ENCODE data around the gene TMOD3. TPM values are rescaled to one million over a fixed set of nuclear protein-coding genes. Genes with fewer than 3 reads are reported as not detected.

The TMOD3 gene
- total and polyA plus RNA-seq, 2 of the 8 experiments (the other 6 are each of a cell fraction or from before 2014, with no cell fraction given) = 3.9 to 29.0 TPM

- Histone ChIP-seq H3K4me1 (replicated peaks in 1 of 4; ENCODE audit: control insufficient read depth in 3 of 4, insufficient read depth in 4 of 4, low read length in 3 of 4) (peaks cover 6 to 15% (median 10%) of the 10 kb centered on the region in 4 experiments; a peak in 6 of 7 replicates), H4K20me1 (replicated peaks in 1 of 2; ENCODE audit: control insufficient read depth in 1 of 2, insufficient read depth in 2 of 2, low read length in 2 of 2) (peaks cover 0 to 4% of the 10 kb centered on the region in 2 experiments), H2BK12ac (ENCODE audit: low read depth, low read length) (no peak overlapping the region), H3K23me2 (ENCODE audit: low read depth, low read length) (no peaks in the 10 kb centered on the region), H2BK15ac (ENCODE audit: low read length) (no peak overlapping the region), H3K14ac (ENCODE audit: insufficient read length) (no peak overlapping the region), H3K36me3 (ENCODE audit: control insufficient read depth in 2 of 4, insufficient read depth in 4 of 4, low read length in 3 of 4) (no peaks in the 10 kb centered on the region), H3K4ac (replicated peaks; ENCODE audit: insufficient read length, low read depth, low read length) (no peak overlapping the region), H2AFZ (ENCODE audit: low read length) (no peak overlapping the region), H2AK5ac (ENCODE audit: low read depth, low read length) (no peak overlapping the region), H3K9ac (replicated peaks in 1 of 4; ENCODE audit: extremely low read depth in 1 of 4, low read depth in 3 of 4, low read length in 3 of 4) (no peak overlapping the region), H3K4me3 (ENCODE audit: extremely low read depth in 1 of 4, insufficient read depth in 2 of 4, low read depth in 3 of 4, low read length in 4 of 4) (no peak overlapping the region), H4K8ac (ENCODE audit: extremely low read depth, insufficient read depth, low read length) (no peak overlapping the region), H4K91ac (replicated peaks; ENCODE audit: insufficient read length, low read length) (no peak overlapping the region), H2BK20ac (ENCODE audit: low read length) (no peak overlapping the region), H3K27ac (ENCODE audit: low read depth, low read length) (no peak overlapping the region), H4K5ac (ENCODE audit: insufficient read length, low read depth, low read length) (no peak overlapping the region), H3K23ac (ENCODE audit: insufficient read length) (no peak overlapping the region), H3K79me2 (ENCODE audit: control insufficient read depth in 1 of 2, insufficient read depth in 2 of 2, low read length in 2 of 2) (peaks cover 0 to 10% of the 10 kb centered on the region in 2 experiments; a peak in 2 of 4 replicates), H3K9me3 (ENCODE audit: insufficient read depth in 2 of 2, low read depth in 1 of 2, low read length in 1 of 2) (no peaks in the 10 kb centered on the region), H3K79me1 (ENCODE audit: low read depth, low read length) (no peaks in the 10 kb centered on the region; the same call in 1 of the 2 replicates), H3K4me2 (ENCODE audit: insufficient read depth in 1 of 2, low read depth in 2 of 2, low read length in 2 of 2) (no peak overlapping the region), H2BK120ac (replicated peaks; ENCODE audit: low read depth, low read length) (no peak overlapping the region), H3K18ac (ENCODE audit: extremely low read depth, low read length) (no peak overlapping the region), H3K27me3 (replicated peaks in 1 of 4; ENCODE audit: control insufficient read depth in 3 of 4, extremely low read depth in 1 of 4, insufficient read depth in 3 of 4, low read length in 3 of 4) (no peaks in the 10 kb centered on the region), H2BK5ac (ENCODE audit: low read depth, low read length) (no peak overlapping the region), H3K56ac (replicated peaks; ENCODE audit: insufficient read length, low read depth, low read length) (no peak overlapping the region)
- WGBS, 2 experiments (ENCODE audit: extremely low coverage in 1 of 2, insufficient coverage in 1 of 2, insufficient read length in 1 of 2, insufficient replicate concordance in 2 of 2, low coverage in 1 of 2, low lambda C conversion rate in 2 of 2, missing lambda C conversion rate in 1 of 2) = 77% methylated on average over 1 of the region's 1 CpG; no CpG with 5 or more reads in 1 of the 2 experiments
- FAIRE-seq (no peak), DNase-seq (ENCODE audit: low read depth in 1 of 2, low spot score in 2 of 2) (no peak)
- ChIA-PET CTCF (ENCODE audit: partially characterized antibody) (interaction anchor here (0.6 to 1.6 kb wide), 5 partner anchors 16 to 79 kb away, joined by 3 to 6 read pairs (median 4); no protein-coding TSS in a partner anchor), POLR2A (ENCODE audit: partially characterized antibody) (no interaction called here)
- TF ChIP-seq SAP30 (IDR thresholded peaks at IDR 0.05; ENCODE audit: insufficient read depth, insufficient replicate concordance, low read length) = no peak
- TF ChIP-seq CBX8 (IDR thresholded peaks at IDR 0.05; ENCODE audit: borderline replicate concordance, low read depth, low read length) = no peak
- TF ChIP-seq GTF2F1 (IDR thresholded peaks at IDR 0.05; ENCODE audit: borderline replicate concordance, low read depth, low read length) = no peak
- TF ChIP-seq HDAC6 (IDR thresholded peaks at IDR 0.05; ENCODE audit: low read depth, low read length) = no peak
- no peak for TF ChIP-seq EZH2 (IDR thresholded peaks at IDR 0.05; ENCODE audit: low read depth, low read length, severe bottlenecking)
- no peak for TF ChIP-seq JUND (IDR thresholded peaks at IDR 0.05; ENCODE audit: low read length)
- TF ChIP-seq PHF8 (conservative IDR thresholded peaks at IDR 0.05; ENCODE audit: low read depth, low read length) = no peak
- no peak for TF ChIP-seq ASH2L (IDR thresholded peaks at IDR 0.05; ENCODE audit: low read length)
- no peak for TF ChIP-seq BCL11A (IDR thresholded peaks at IDR 0.05; ENCODE audit: low read depth in 2 of 2, low read length in 2 of 2)
- TF ChIP-seq RXRA (IDR thresholded peaks at IDR 0.05; ENCODE audit: insufficient read depth, low read depth, low read length) = no peak
- TF ChIP-seq KDM4A (IDR thresholded peaks at IDR 0.05; ENCODE audit: low read depth, low read length, severe bottlenecking) = no peak
- no peak for TF ChIP-seq EGR1 (IDR thresholded peaks at IDR 0.05; ENCODE audit: borderline replicate concordance, low read depth, low read length)
- TF ChIP-seq TCF12 (IDR thresholded peaks at IDR 0.05; ENCODE audit: low read depth, low read length) = no peak
- TF ChIP-seq CBX5 (IDR thresholded peaks at IDR 0.05; ENCODE audit: low read depth, low read length) = no peak
Observed at GRCh38 chr15:51855612-51856011, 26.2 kb downstream of the TMOD3 start.
